Gastroesophageal sphincter (tissue), 4 donors: Measurements from ENCODE around the gene GSK3A. TPM values are rescaled to one million over a fixed set of nuclear protein-coding genes. Genes with fewer than 3 reads are reported as not detected.

ENCODE experiments used
- ATAC-seq: fragments of 150-250 bp; one replicate; pipeline ENCODE4 v1.9.1; 2016; ENCODE audit warnings: mild to moderate bottlenecking, moderate library complexity
- H3K27ac ChIP-seq, 4 donors: fragments of 200-600 bp; sonication (generic) in 3 of 4; 1 replicate in 3 of 4; 2 replicates in 1 of 4; pipeline ENCODE4 v1.5.1; 2016 to 2019
- H3K27me3 ChIP-seq: fragments of 200-600 bp; sonication (generic); one replicate; pipeline ENCODE4 v1.5.1; 2019
- H3K36me3 ChIP-seq, 2 donors: fragments of 200-600 bp; sonication (generic); one replicate each; pipeline ENCODE4 v1.5.1; 2019; ENCODE audit warnings: control low read depth in 1 of 2
- H3K4me1 ChIP-seq, 3 donors: fragments of 200-600 bp; sonication (generic); 1 replicate in 2 of 3; 2 replicates in 1 of 3; pipeline ENCODE4 v1.5.1; 2016 to 2019; ENCODE audit warnings: control low read depth in 2 of 3
- H3K4me3 ChIP-seq, 2 donors: fragments of 200-600 bp; sonication (generic); one replicate each; pipeline ENCODE4 v1.5.1; 2019; ENCODE audit warnings: mild to moderate bottlenecking in 1 of 2, moderate library complexity in 1 of 2
- H3K9me3 ChIP-seq, 3 donors: fragments of 200-600 bp; sonication (generic); one replicate each; pipeline ENCODE4 v1.5.1; 2017 to 2019; ENCODE audit warnings: control low read depth in 2 of 3
- CTCF ChIP-seq, 4 experiments: fragments of 200-600 bp in 2 of 4; fragments of 450-650 bp in 2 of 4; sonication (generic) in 1 of 4; IDR thresholded peaks; one replicate each; pipeline ENCODE4 v1.5.1; 2017 to 2019; ENCODE audit warnings: antibody characterized with exemption in 4 of 4, mild to moderate bottlenecking in 2 of 4, moderate library complexity in 2 of 4
- EP300 ChIP-seq: sonication (generic); formaldehyde crosslinking; IDR thresholded peaks from one replicate; pipeline ENCODE4 v1.6.1; 2017; ENCODE audit warnings: antibody characterized with exemption, mild to moderate bottlenecking
- POLR2A ChIP-seq, 2 donors: fragments of 450-650 bp; IDR thresholded peaks; one replicate each; pipeline ENCODE4 v1.6.1; 2017; ENCODE audit warnings: antibody characterized with exemption in 2 of 2, mild to moderate bottlenecking in 2 of 2, moderate library complexity in 1 of 2
- POLR2AphosphoS5 ChIP-seq: sonication (generic); formaldehyde crosslinking; IDR thresholded peaks from one replicate; pipeline ENCODE4 v1.6.1; 2017; ENCODE audit warnings: antibody characterized with exemption
- WGBS, 2 donors: methylation state at CpG; one replicate each; pipeline ENCODE4 v1.1.5; 2018; ENCODE audit warnings: low coverage in 1 of 2; 5-methylcytosine and 5-hydroxymethylcytosine counted together
- total RNA-seq, 4 donors: library from RNA; depleted of rRNA; stranded (reverse); fragments of >200 nt; gene quantifications; one replicate each; pipeline ENCODE4 v1.1.0, GENCODE V29; 2016

The GSK3A gene
- total RNA-seq, 4 donors from 2014 or later, result 30.8 to 51.0 (median 35.1) TPM

- no peaks in the 10 kb centered on the region for H3K9me3 ChIP-seq
- peaks cover 0 to 36% of the 10 kb centered on the region in 2 donors for H3K36me3 ChIP-seq
- peaks cover 5 to 66% (median 32%) of the 10 kb centered on the region in 3 donors for H3K4me1 ChIP-seq
- ATAC-seq, result no peak
- WGBS, 2 donors, result 88% methylated on average over 3 of the region's 3 CpGs; no CpG with 5 or more reads in 1 of the 2 donors
- TF ChIP-seq POLR2AphosphoS5 (no peak), POLR2A (IDR thresholded peaks at IDR 0.05) (no peak), CTCF (IDR thresholded peaks at IDR 0.05) (no peak)
- H3K27me3 ChIP-seq, result no peaks in the 10 kb centered on the region
- peak overlapping the region in 2 of 4 donors; percentile 95 to 98 for H3K27ac ChIP-seq
- peak overlapping the region; percentile 71 to 92 for H3K4me3 ChIP-seq
Observed at GRCh38 chr19:42241279-42241678, 1.1 kb downstream of the GSK3A start.

- Histone ChIP-seq H3K9me3 (no peaks in the 10 kb centered on the region), H3K36me3 (peaks cover 0 to 52% of the 10 kb centered on the region in 2 donors), H3K4me1 (peaks cover 5 to 50% (median 18%) of the 10 kb centered on the region in 3 donors), H3K27ac (no peak overlapping the region), H3K27me3 (no peaks in the 10 kb centered on the region), H3K4me3 (no peak overlapping the region)
- TF ChIP-seq CTCF (IDR thresholded peaks at IDR 0.05) (no peak), EP300 (no peak), POLR2A (IDR thresholded peaks at IDR 0.05) (no peak), POLR2AphosphoS5 (no peak)
- 80 to 100% methylated on average over 1 to 2 of the region's 10 CpGs for WGBS, 2 donors
- no peak for ATAC-seq
Observed at GRCh38 chr19:42239544-42240220, 2.7 kb downstream of the GSK3A start.

GRCh38 chr19:42235181-42235580 lies 7.2 kb downstream of the GSK3A start:
- peaks cover 0 to 31% (median 5%) of the 10 kb centered on the region in 3 donors for H3K4me1 ChIP-seq
- TF ChIP-seq CTCF (IDR thresholded peaks at IDR 0.05) (no peak), EP300 (no peak), POLR2AphosphoS5 (no peak), POLR2A (IDR thresholded peaks at IDR 0.05) (no peak)
- no peak overlapping the region for H3K27ac ChIP-seq
- no peaks in the 10 kb centered on the region for H3K9me3 ChIP-seq
- no peak overlapping the region for H3K4me3 ChIP-seq
- no peak for ATAC-seq
- peaks cover 0 to 96% of the 10 kb centered on the region in 2 donors for H3K36me3 ChIP-seq
- H3K27me3 ChIP-seq, result no peaks in the 10 kb centered on the region
- WGBS, 2 donors, result 78% methylated on average over 4 of the region's 5 CpGs

GRCh38 chr19:42234364-42234763 lies 8.0 kb downstream of the GSK3A start:
- peaks cover 0 to 31% (median 4%) of the 10 kb centered on the region in 3 donors for H3K4me1 ChIP-seq
- H3K9me3 ChIP-seq, result no peaks in the 10 kb centered on the region
- H3K27me3 ChIP-seq, result no peaks in the 10 kb centered on the region
- peaks cover 0 to 96% of the 10 kb centered on the region in 2 donors for H3K36me3 ChIP-seq
- H3K4me3 ChIP-seq, result no peak overlapping the region
- no peak overlapping the region for H3K27ac ChIP-seq
- no CpG with 5 or more reads among the region's 11 CpGs for WGBS, 2 donors
- TF ChIP-seq POLR2A (IDR thresholded peaks at IDR 0.05), result no peak
- no peak for TF ChIP-seq EP300
- TF ChIP-seq CTCF (IDR thresholded peaks at IDR 0.05), result no peak
- no peak for TF ChIP-seq POLR2AphosphoS5
- ATAC-seq, result no peak

GRCh38 chr19:42233678-42234292 lies 8.6 kb downstream of the GSK3A start:
- H3K4me3 ChIP-seq, result no peak overlapping the region
- peaks cover 0 to 96% of the 10 kb centered on the region in 2 donors for H3K36me3 ChIP-seq
- TF ChIP-seq POLR2AphosphoS5, result no peak
- no peak for TF ChIP-seq POLR2A (IDR thresholded peaks at IDR 0.05)
- TF ChIP-seq EP300, result no peak
- no peak for TF ChIP-seq CTCF (IDR thresholded peaks at IDR 0.05)
- H3K9me3 ChIP-seq, result no peaks in the 10 kb centered on the region
- H3K27ac ChIP-seq, result no peak overlapping the region
- H3K27me3 ChIP-seq, result no peaks in the 10 kb centered on the region
- no peak for ATAC-seq
- peaks cover 0 to 26% (median 3%) of the 10 kb centered on the region in 3 donors for H3K4me1 ChIP-seq
- WGBS, 2 donors, result 76 to 100% methylated on average over 1 to 3 of the region's 6 CpGs
